K562 (cell line): Measurements from ENCODE around the gene ADM. TPM values are rescaled to one million over a fixed set of nuclear protein-coding genes. Genes with fewer than 3 reads are reported as not detected.

Experiments used
- BHLHE40 ChIP-seq: IDR thresholded peaks from 2 replicates; pipeline ENCODE4 v1.6.1; 2011; ENCODE audit warnings: low read length, improper control_type of control experiment
- C11orf30 ChIP-seq: fragments of 450-650 bp; IDR thresholded peaks from 2 replicates; pipeline ENCODE4 v1.6.1; 2016; ENCODE audit warnings: low read depth, mild to moderate bottlenecking
- HINFP ChIP-seq: fragments of 450-650 bp; conservative IDR thresholded peaks from 2 replicates; pipeline ENCODE4 v1.6.1; 2016; ENCODE audit warnings: missing genetic modification characterization, low read depth, mild to moderate bottlenecking, control low read depth, missing compliant biosample characterization
- MAFG ChIP-seq: fragments of 450-650 bp; conservative IDR thresholded peaks from 2 replicates; pipeline ENCODE4 v1.6.1; 2016; ENCODE audit warnings: missing genetic modification characterization, missing compliant biosample characterization
- MCM5 ChIP-seq: fragments of 450-650 bp; IDR thresholded peaks from 2 replicates; pipeline ENCODE4 v1.6.1; 2016; ENCODE audit warnings: low read depth
- NFATC3 ChIP-seq: fragments of 450-650 bp; IDR thresholded peaks from 2 replicates; pipeline ENCODE4 v1.6.1; 2017; ENCODE audit warnings: mild to moderate bottlenecking
- NFXL1 ChIP-seq: fragments of 450-650 bp; formaldehyde crosslinking; IDR thresholded peaks from 2 replicates; pipeline ENCODE4 v1.4.0; 2021; ENCODE audit warnings: mild to moderate bottlenecking
- NR0B1 ChIP-seq: fragments of 450-650 bp; IDR thresholded peaks from one replicate; pipeline ENCODE4 v1.6.1; 2018; ENCODE audit warnings: mild to moderate bottlenecking, moderate library complexity; ENCODE audit not compliant: partially characterized antibody
- NRF1 ChIP-seq, 2 experiments: fragments of 450-650 bp; IDR thresholded peaks in 1 of 2; conservative IDR thresholded peaks in 1 of 2; 2 replicates each; pipeline ENCODE4 v1.6.1; 2014; ENCODE audit warnings: mild to moderate bottlenecking in 2 of 2
- REST ChIP-seq, 2 experiments: fragments of 450-650 bp; formaldehyde crosslinking in 1 of 2; IDR thresholded peaks; 2 replicates each; pipeline versions ENCODE4 v1.4.0 to v1.6.1; 2014 to 2020; ENCODE audit warnings: mild to moderate bottlenecking in 2 of 2, borderline replicate concordance in 1 of 2, low read depth in 1 of 2
- SRSF7 ChIP-seq: fragments of 200-400 bp; formaldehyde crosslinking; optimal IDR thresholded peaks from 2 replicates; pipeline ENCODE3; 2017; ENCODE audit warnings: mild to moderate bottlenecking, low read depth, low read length
- TAF1 ChIP-seq: IDR thresholded peaks from 2 replicates; pipeline ENCODE4 v1.6.1; 2011; ENCODE audit warnings: mild to moderate bottlenecking, low read length, moderate library complexity; ENCODE audit not compliant: insufficient read depth, control insufficient read depth, severe bottlenecking; ENCODE audit errors: extremely low read depth
- ZKSCAN1 ChIP-seq: fragments of 150-350 bp; IDR thresholded peaks from 2 replicates; pipeline ENCODE4 v1.6.1; 2016; ENCODE audit warnings: low read depth, low read length
- ZNF316 ChIP-seq: fragments of 450-650 bp; IDR thresholded peaks from 2 replicates; pipeline ENCODE4 v1.6.1; 2016
- polyA plus RNA-seq, 8 experiments: library from polyadenylated mRNA; depleted of rRNA in 4 of 8; stranded (reverse) in 5 of 8; unstranded in 3 of 8; fragments of >200 nt; fragmentation: Nextera tagmentation in 2 of 8; fragmentation: Illumina TruSeq in 1 of 8; extraction: Ambion mirVana in 2 of 8; extraction: Trizol in 1 of 8; gene quantifications; 2 replicates each; pipeline versions ENCODE4 v1.2.1 to v1.2.3, GENCODE V29; 2011 to 2014; ENCODE audit warnings: inconsistent platforms in 1 of 8, missing spikeins in 1 of 8
- total RNA-seq, 7 experiments: library from RNA; depleted of rRNA in 6 of 7; stranded (reverse); fragments of >200 nt in 6 of 7; fragmentation: Illumina TruSeq in 2 of 7; extraction: Trizol in 2 of 7; gene quantifications; 2 replicates each; pipeline versions ENCODE4 v1.2.1 to v1.2.3, GENCODE V29; 2011 to 2021; ENCODE audit warnings: low replicate concordance in 1 of 7

ADM gene
- total and polyA plus RNA-seq, 9 of the 15 experiments (the other 6 are each of a cell fraction or from before 2014, with no cell fraction given), result 0.23 to 0.49 (median 0.32) TPM; not detected in 6

GRCh38 chr11:10328314-10329098 lies 23.6 kb downstream of the ADM start (continued):
- TF ChIP-seq NR0B1 (no peak), SRSF7 (no peak), TAF1 (no peak), BHLHE40 (no peak), NRF1 (conservative IDR thresholded peaks at IDR 0.05 in 1 of 2, IDR thresholded peaks at IDR 0.05 in 1 of 2) (no peak), ZKSCAN1 (no peak), ZNF316 (peak; percentile 73), NFATC3 (no peak), C11orf30 (peak; percentile 64), REST (IDR thresholded peaks at IDR 0.05; ENCODE audit: borderline replicate concordance) (peak; percentile 37; the same call in 1 of the 2 replicates), REST (CRISPR knock-in tag; IDR thresholded peaks at IDR 0.05; ENCODE audit: low read depth) (no peak), HINFP (tag) (no peak), MCM5 (no peak), MAFG (tag) (0 out of 2 replicates have a peak, but pooled peaks have one; percentile 17), NFXL1 (CRISPR knock-in tag) (no peak)
